IMR-90 (cell line): ENCODE data around the gene RASGEF1C. TPM values are rescaled to one million over a fixed set of nuclear protein-coding genes. Genes with fewer than 3 reads are reported as not detected.

Experiments
- ATAC-seq: fragments of 200-7000 bp; cut with Tn5 transposase; 2 replicates; pipeline ENCODE4 v1.9.1; 2020; ENCODE audit warnings: low read depth, mild to moderate bottlenecking, moderate library complexity
- BruUV-seq: library from RNA; stranded (reverse); fragments of 400-500 nt; replicated peaks from 2 replicates; lab custom pipeline; 2021; lab: Mats Ljungman, UMichigan
- CTCF ChIA-PET: fragments of 300-600 bp; formaldehyde crosslinking; extraction: SDS; loops from one replicate; lab custom pipeline; 2021; ENCODE audit warnings: antibody characterized with exemption; lab: Yijun Ruan, JAX
- POLR2A ChIA-PET: fragments of 300-600 bp; sonication (Branson Sonifier 250); formaldehyde crosslinking; loops from one replicate; lab custom pipeline; 2022; ENCODE audit warnings: antibody characterized with exemption; ENCODE audit not compliant: unreplicated experiment; lab: Charles Lee
- DNase-seq: peaks from one replicate; pipeline ENCODE4 v3.0.0; 2013
- H2AFZ ChIP-seq: replicated peaks from 2 replicates; pipeline ENCODE3; 2013; ENCODE audit warnings: low read length, mild to moderate bottlenecking; ENCODE audit not compliant: poor library complexity
- H2AK5ac ChIP-seq: 2 replicates; pipeline ENCODE4 v1.6.1; 2013; ENCODE audit warnings: low read depth, low read length, inconsistent platforms
- H2AK9ac ChIP-seq: replicated peaks from 2 replicates; pipeline ENCODE3; 2013; ENCODE audit warnings: mild to moderate bottlenecking, low read depth, low read length, moderate library complexity; ENCODE audit not compliant: poor library complexity
- H2BK120ac ChIP-seq: 2 replicates; pipeline ENCODE4 v1.6.1; 2013; ENCODE audit warnings: low read depth, low read length, inconsistent platforms
- H2BK15ac ChIP-seq: 3 replicates; pipeline ENCODE4 v1.6.1; 2013; ENCODE audit warnings: low read depth, low read length, inconsistent platforms
- H2BK20ac ChIP-seq: 2 replicates; pipeline ENCODE4 v1.6.1; 2013; ENCODE audit warnings: low read depth, mild to moderate bottlenecking, inconsistent platforms, low read length, moderate library complexity
- H2BK5ac ChIP-seq: 2 replicates; pipeline ENCODE4 v1.6.1; 2013; ENCODE audit warnings: mild to moderate bottlenecking, low read depth, low read length, inconsistent platforms; ENCODE audit not compliant: poor library complexity, severe bottlenecking
- H3K14ac ChIP-seq: replicated peaks from 2 replicates; pipeline ENCODE4 v1.6.1; 2013; ENCODE audit warnings: low read depth, low read length, inconsistent platforms
- H3K18ac ChIP-seq: 2 replicates; pipeline ENCODE4 v1.6.1; 2013; ENCODE audit warnings: low read depth, low read length, control low read depth
- H3K23ac ChIP-seq: 2 replicates; pipeline ENCODE4 v1.6.1; 2013; ENCODE audit warnings: low read depth, low read length, inconsistent platforms
- H3K27ac ChIP-seq: 2 replicates; pipeline ENCODE4 v1.5.1; 2013; ENCODE audit warnings: mild to moderate bottlenecking, control low read depth, low read length; ENCODE audit not compliant: insufficient read depth
- H3K27me3 ChIP-seq: 2 replicates; pipeline ENCODE4 v1.6.1; 2013; ENCODE audit warnings: low read length; ENCODE audit not compliant: control insufficient read depth, insufficient read depth
- H3K36me3 ChIP-seq: 2 replicates; pipeline ENCODE4 v1.6.1; 2013; ENCODE audit warnings: low read length, mixed read lengths; ENCODE audit not compliant: control insufficient read depth, insufficient read depth
- H3K4ac ChIP-seq: 2 replicates; pipeline ENCODE4 v1.6.1; 2013; ENCODE audit warnings: low read depth, low read length, inconsistent platforms
- H3K4me1 ChIP-seq: 2 replicates; pipeline ENCODE4 v1.6.1; 2013; ENCODE audit warnings: low read length, mixed read lengths; ENCODE audit not compliant: control insufficient read depth, insufficient read depth
- H3K4me2 ChIP-seq: 2 replicates; pipeline ENCODE4 v1.6.1; 2013; ENCODE audit warnings: low read depth, mild to moderate bottlenecking, control low read depth, low read length, moderate library complexity
- H3K4me3 ChIP-seq: 2 replicates; pipeline ENCODE4 v1.5.1; 2013; ENCODE audit warnings: low read depth, mild to moderate bottlenecking, control low read depth, low read length, moderate library complexity; ENCODE audit not compliant: insufficient read depth
- H3K56ac ChIP-seq: 2 replicates; pipeline ENCODE4 v1.6.1; 2013; ENCODE audit warnings: low read length, inconsistent platforms; ENCODE audit not compliant: insufficient read depth; ENCODE audit errors: extremely low read depth
- H3K79me1 ChIP-seq, 2 experiments: 2 replicates each; pipeline ENCODE4 v1.6.1; 2013; ENCODE audit warnings: low read length in 2 of 2, inconsistent platforms in 1 of 2, low read depth in 1 of 2
- H3K9ac ChIP-seq: 2 replicates; pipeline ENCODE4 v1.6.1; 2013; ENCODE audit warnings: low read depth, low read length, control low read depth
- H3K9me1 ChIP-seq: 2 replicates; pipeline ENCODE4 v1.6.1; 2013; ENCODE audit warnings: low read length, inconsistent platforms; ENCODE audit not compliant: insufficient read depth
- H3K9me3 ChIP-seq: 2 replicates; pipeline ENCODE4 v1.6.1; 2013; ENCODE audit warnings: low read length; ENCODE audit not compliant: control insufficient read depth, insufficient read depth
- H4K20me1 ChIP-seq: 2 replicates; pipeline ENCODE4 v1.6.1; 2013; ENCODE audit warnings: low read length, inconsistent platforms; ENCODE audit not compliant: insufficient read depth
- H4K5ac ChIP-seq: 2 replicates; pipeline ENCODE4 v1.6.1; 2013; ENCODE audit warnings: mild to moderate bottlenecking, low read depth, low read length, control low read depth
- H4K8ac ChIP-seq, 2 experiments: 2 replicates each; pipeline ENCODE4 v1.6.1; 2013; ENCODE audit warnings: low read depth in 2 of 2, low read length in 2 of 2, control low read depth in 1 of 2, inconsistent platforms in 1 of 2
- H4K91ac ChIP-seq: 2 replicates; pipeline ENCODE4 v1.6.1; 2013; ENCODE audit warnings: low read depth, low read length, inconsistent platforms; ENCODE audit not compliant: insufficient read depth
- BHLHE40 ChIP-seq: fragments of 150-350 bp; IDR thresholded peaks from 2 replicates; pipeline ENCODE4 v1.6.1; 2016; ENCODE audit warnings: mild to moderate bottlenecking, low read depth, low read length
- CEBPB ChIP-seq: IDR thresholded peaks from 2 replicates; pipeline ENCODE4 v1.6.1; 2012; ENCODE audit warnings: low read depth, low read length, improper control_type of control experiment
- CHD1 ChIP-seq: IDR thresholded peaks from 2 replicates; pipeline ENCODE4 v1.6.1; 2012; ENCODE audit warnings: low read depth, low read length, improper control_type of control experiment
- CTCF ChIP-seq: conservative IDR thresholded peaks from 2 replicates; pipeline ENCODE4 v1.5.1; 2012; ENCODE audit warnings: mild to moderate bottlenecking, low read depth, low read length, improper control_type of control experiment
- ELK1 ChIP-seq: fragments of 150-350 bp; IDR thresholded peaks from 2 replicates; pipeline ENCODE4 v1.6.1; 2016; ENCODE audit warnings: low read depth, mild to moderate bottlenecking, low read length, moderate library complexity, borderline replicate concordance
- FOS ChIP-seq: fragments of 150-350 bp; IDR thresholded peaks from 2 replicates; pipeline ENCODE4 v1.6.1; 2016; ENCODE audit warnings: low read depth, low read length
- MAFK ChIP-seq: IDR thresholded peaks from 2 replicates; pipeline ENCODE4 v1.6.1; 2012; ENCODE audit warnings: low read depth, low read length, improper control_type of control experiment
- MAZ ChIP-seq: IDR thresholded peaks from 2 replicates; pipeline ENCODE4 v1.6.1; 2012; ENCODE audit warnings: low read depth, mild to moderate bottlenecking, low read length, improper control_type of control experiment, moderate library complexity, borderline replicate concordance
- MXI1 ChIP-seq: IDR thresholded peaks from 2 replicates; pipeline ENCODE4 v1.6.1; 2012; ENCODE audit warnings: low read depth, mild to moderate bottlenecking, low read length, moderate library complexity, borderline replicate concordance
- NFE2L2 ChIP-seq: fragments of 150-350 bp; IDR thresholded peaks from 2 replicates; pipeline ENCODE4 v1.6.1; 2016; ENCODE audit warnings: low read depth, mild to moderate bottlenecking, low read length
- POLR2A ChIP-seq: IDR thresholded peaks from 2 replicates; pipeline ENCODE4 v1.6.1; 2012; ENCODE audit warnings: mild to moderate bottlenecking, low read depth, low read length
- RAD21 ChIP-seq: IDR thresholded peaks from 2 replicates; pipeline ENCODE4 v1.6.1; 2012; ENCODE audit warnings: low read length, improper control_type of control experiment
- RCOR1 ChIP-seq: IDR thresholded peaks from 2 replicates; pipeline ENCODE4 v1.6.1; 2012; ENCODE audit warnings: mild to moderate bottlenecking, low read length, improper control_type of control experiment; ENCODE audit not compliant: insufficient replicate concordance
- RFX5 ChIP-seq: IDR thresholded peaks from 2 replicates; pipeline ENCODE4 v1.8.0; 2012; ENCODE audit warnings: low read depth, mild to moderate bottlenecking, low read length, moderate library complexity
- SMC3 ChIP-seq: fragments of 150-350 bp; IDR thresholded peaks from 2 replicates; pipeline ENCODE4 v1.6.1; 2016; ENCODE audit warnings: low read depth, mild to moderate bottlenecking, antibody characterized with exemption, low read length, moderate library complexity
- WGBS, 2 experiments: methylation state at CpG; one replicate each; pipeline versions ENCODE4 v1.1.5 to v1.1.7; 2013; ENCODE audit warnings: missing lambda C conversion rate in 2 of 2; ENCODE audit not compliant: insufficient read length in 1 of 2; ENCODE audit errors: extremely low coverage in 2 of 2; 5-methylcytosine and 5-hydroxymethylcytosine counted together
- dilution Hi-C: fragments of 300-500 bp; cut with HindIII; formaldehyde crosslinking; loops from one replicate; pipeline ENCODE4 v1.14.3; 2018; ENCODE audit warnings: low sequenced_read_pairs; ENCODE audit not compliant: unreplicated experiment
- in situ Hi-C: fragments of 300-500 bp; cut with MboI; formaldehyde crosslinking; loops from 3 replicates; pipeline ENCODE4 v1.14.3; 2019; ENCODE audit warnings: low sequenced_read_pairs, inconsistent platforms, mixed read lengths
- intact Hi-C: fragments of 100-400 bp; cut with micrococcal nuclease; formaldehyde crosslinking; loops from 2 replicates; pipeline ENCODE4 v1.10.0; 2022
- polyA plus RNA-seq, 3 experiments: library from polyadenylated mRNA; depleted of rRNA; stranded (reverse); fragments of >200 nt; gene quantifications; 2 replicates each; pipeline ENCODE4 v1.2.3, GENCODE V29; 2012; ENCODE audit warnings: low replicate concordance in 1 of 3
- total RNA-seq: library from RNA; depleted of rRNA; stranded (reverse); fragments of >200 nt; gene quantifications from 2 replicates; pipeline ENCODE4 v1.2.3, GENCODE V29; 2012
- TF ChIP-seq, protein P1 (sequence below): fragments of 150-350 bp; IDR thresholded peaks from 2 replicates; pipeline ENCODE4 v1.6.1; 2017; ENCODE audit warnings: mild to moderate bottlenecking, antibody characterized with exemption, low read length, low read depth

Gene RASGEF1C
- total and polyA plus RNA-seq, 2 of the 4 experiments (the other 2 are of a cell fraction): not detected

- intact Hi-C loops (loop anchor here (5.0 kb wide), 1 partner anchor 1623 kb away; no protein-coding TSS in a partner anchor), in situ Hi-C loops (no loop called here), dilution Hi-C loops (no loop called here)
- Histone ChIP-seq H3K4me2 (no peak overlapping the region), H3K23ac (no peak overlapping the region), H3K14ac (no peak overlapping the region), H3K36me3 (peaks cover 10% of the 10 kb centered on the region), H3K9ac (no peak overlapping the region), H2AK9ac (no peak overlapping the region), H2BK5ac (no peak overlapping the region), H4K5ac (no peak overlapping the region), H3K56ac (no peak overlapping the region), H3K4me3 (no peak overlapping the region), H3K27ac (no peak overlapping the region), H4K91ac (no peak overlapping the region), H3K79me1 (no peaks in the 10 kb centered on the region), H3K9me3 (peaks cover 9% of the 10 kb centered on the region), H3K18ac (no peak overlapping the region), H3K27me3 (no peaks in the 10 kb centered on the region), H3K4ac (no peak overlapping the region), H2BK120ac (no peak overlapping the region), H2BK15ac (no peak overlapping the region), H3K4me1 (no peaks in the 10 kb centered on the region), H3K9me1 (no peaks in the 10 kb centered on the region), H2AK5ac (no peak overlapping the region), H2AFZ (no peak overlapping the region), H4K8ac (no peak overlapping the region), H4K20me1 (no peaks in the 10 kb centered on the region), H2BK20ac (no peak overlapping the region)
- 71% methylated on average over 6 of the region's 7 CpGs; no CpG with 5 or more reads in 1 of the 2 experiments for WGBS, 2 experiments
- DNase-seq (no peak), ATAC-seq (no peak)
- ChIA-PET CTCF (no interaction called here), POLR2A (no interaction called here)
- TF ChIP-seq FOS: no peak
- TF ChIP-seq RCOR1: no peak
- no peak for TF ChIP-seq CEBPB
- TF ChIP-seq MAFK: no peak
- TF ChIP-seq CHD1: no peak
- TF ChIP-seq MAZ: no peak
- no peak for TF ChIP-seq SMC3
- no peak for TF ChIP-seq NFE2L2
- no peak for TF ChIP-seq BHLHE40
- TF ChIP-seq ELK1: no peak
- TF ChIP-seq RAD21: no peak
- TF ChIP-seq, protein P1, sequence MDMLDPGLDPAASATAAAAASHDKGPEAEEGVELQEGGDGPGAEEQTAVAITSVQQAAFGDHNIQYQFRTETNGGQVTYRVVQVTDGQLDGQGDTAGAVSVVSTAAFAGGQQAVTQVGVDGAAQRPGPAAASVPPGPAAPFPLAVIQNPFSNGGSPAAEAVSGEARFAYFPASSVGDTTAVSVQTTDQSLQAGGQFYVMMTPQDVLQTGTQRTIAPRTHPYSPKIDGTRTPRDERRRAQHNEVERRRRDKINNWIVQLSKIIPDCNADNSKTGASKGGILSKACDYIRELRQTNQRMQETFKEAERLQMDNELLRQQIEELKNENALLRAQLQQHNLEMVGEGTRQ: no peak
- no peak for TF ChIP-seq RFX5
- TF ChIP-seq MXI1: no peak
- no peak for TF ChIP-seq POLR2A
- no peak for TF ChIP-seq CTCF
- no TSS peak for BruUV-seq
Observed at GRCh38 chr5:180230017-180230416, 21.0 kb upstream of the RASGEF1C start.
